Measurements from ENCODE around the gene ANGPTL8. TPM values are rescaled to one million over a fixed set of nuclear protein-coding genes. Genes with fewer than 3 reads are reported as not detected.

The ANGPTL8 gene
- total and polyA plus RNA-seq, 8 donors = 0.38 to 2.2 (median 1.4) TPM; not detected in 4

DNA sequence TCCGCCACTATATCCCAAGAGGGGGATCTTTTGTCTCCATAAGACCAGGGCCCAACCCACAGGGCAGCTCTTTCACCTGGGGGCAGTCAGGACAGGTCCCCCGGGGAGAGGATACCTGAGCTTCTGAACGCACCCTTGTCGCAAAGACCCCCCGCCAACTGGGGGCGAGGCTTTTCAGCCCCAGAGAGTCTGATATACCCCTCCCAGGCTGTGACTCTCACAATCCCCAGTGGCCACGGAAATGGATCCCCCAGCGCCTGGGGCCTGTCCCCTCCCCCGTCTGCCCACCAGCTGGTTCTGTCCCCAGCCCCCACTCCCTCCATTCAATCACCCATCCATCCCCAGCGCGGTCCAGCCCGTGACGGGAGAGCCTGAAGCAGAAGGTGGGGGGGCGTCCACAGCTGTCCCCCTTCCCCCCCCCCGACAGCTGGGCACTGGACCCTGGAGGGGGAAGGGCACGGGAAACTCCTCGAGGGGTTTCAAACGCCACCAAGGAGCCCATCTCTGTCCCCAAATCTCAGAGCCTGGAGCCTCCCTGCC is 22.1 kb downstream of the ANGPTL8 start:
- peak in 3 of 4 donors; percentile 1 to 4 (median 1) for ATAC-seq
- DNase-seq = peak in 2 of 6 donors; percentile 47 to 74
- peaks cover 0 to 12% (median 0%) of the 10 kb centered on the region in 3 donors for H3K4me1 ChIP-seq
- TF ChIP-seq, protein P1, sequence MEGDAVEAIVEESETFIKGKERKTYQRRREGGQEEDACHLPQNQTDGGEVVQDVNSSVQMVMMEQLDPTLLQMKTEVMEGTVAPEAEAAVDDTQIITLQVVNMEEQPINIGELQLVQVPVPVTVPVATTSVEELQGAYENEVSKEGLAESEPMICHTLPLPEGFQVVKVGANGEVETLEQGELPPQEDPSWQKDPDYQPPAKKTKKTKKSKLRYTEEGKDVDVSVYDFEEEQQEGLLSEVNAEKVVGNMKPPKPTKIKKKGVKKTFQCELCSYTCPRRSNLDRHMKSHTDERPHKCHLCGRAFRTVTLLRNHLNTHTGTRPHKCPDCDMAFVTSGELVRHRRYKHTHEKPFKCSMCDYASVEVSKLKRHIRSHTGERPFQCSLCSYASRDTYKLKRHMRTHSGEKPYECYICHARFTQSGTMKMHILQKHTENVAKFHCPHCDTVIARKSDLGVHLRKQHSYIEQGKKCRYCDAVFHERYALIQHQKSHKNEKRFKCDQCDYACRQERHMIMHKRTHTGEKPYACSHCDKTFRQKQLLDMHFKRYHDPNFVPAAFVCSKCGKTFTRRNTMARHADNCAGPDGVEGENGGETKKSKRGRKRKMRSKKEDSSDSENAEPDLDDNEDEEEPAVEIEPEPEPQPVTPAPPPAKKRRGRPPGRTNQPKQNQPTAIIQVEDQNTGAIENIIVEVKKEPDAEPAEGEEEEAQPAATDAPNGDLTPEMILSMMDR (IDR thresholded peaks at IDR 0.05) = no peak
- H3K36me3 ChIP-seq = no peaks in the 10 kb centered on the region
- no peaks in the 10 kb centered on the region for H3K27me3 ChIP-seq
- intact Hi-C loops (cut with DNase I) = no loop called here
- FAIRE-seq = no peak
- peak overlapping the region in 3 of 4 donors; percentile 29 to 57 (median 50) for H3K27ac ChIP-seq
- peak overlapping the region; percentile 63 to 91 (median 84) for H3K4me3 ChIP-seq
- no peaks in the 10 kb centered on the region for H3K9me3 ChIP-seq
- WGBS, 2 donors = 32 to 35% methylated on average over 13 to 18 of the region's 18 CpGs

DNA sequence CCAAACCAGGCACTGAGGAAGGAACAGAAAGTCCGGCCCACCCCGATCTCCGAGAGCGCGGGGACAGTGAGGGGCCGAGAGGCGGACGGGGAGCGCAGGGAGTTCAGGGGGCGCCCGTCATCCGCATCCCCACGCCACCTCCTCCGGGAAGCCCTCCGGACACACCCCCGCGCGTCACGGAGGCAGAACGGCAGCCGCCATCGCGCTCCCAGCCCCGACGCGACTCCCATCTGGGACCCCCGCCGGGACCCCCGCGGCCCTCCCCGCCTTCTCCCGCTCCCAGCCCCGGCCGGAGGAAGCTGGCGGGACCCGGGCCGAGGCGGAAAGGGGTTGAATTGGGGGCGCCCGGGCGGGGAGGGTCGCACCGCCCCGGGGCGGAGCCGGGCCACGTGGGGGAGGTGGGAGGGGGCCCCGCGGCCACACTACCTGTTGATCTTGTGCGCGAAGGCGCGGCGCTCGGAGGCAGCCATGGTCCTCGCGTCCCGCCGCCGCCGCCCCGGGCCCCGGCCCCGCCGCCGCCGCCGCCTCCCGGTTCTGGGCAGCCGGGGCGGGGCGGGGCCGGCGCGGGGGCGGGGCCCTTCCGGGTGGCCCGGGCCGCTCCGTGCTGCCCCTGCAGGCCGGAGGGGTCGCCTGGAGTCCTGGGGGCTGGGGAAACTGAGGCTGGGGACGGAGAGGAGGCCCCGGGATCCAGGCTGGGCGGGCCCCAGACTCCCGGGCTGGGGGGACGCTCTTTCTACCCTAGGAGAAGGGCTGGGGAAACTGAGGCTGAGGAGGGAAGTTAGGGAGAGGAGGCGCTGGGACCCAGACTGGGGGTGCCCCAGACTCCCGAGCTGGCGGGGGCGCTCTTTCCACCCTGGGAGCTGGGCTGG is 22.8 kb downstream of the ANGPTL8 start, which contains the start of gene DOCK6:
TSS of gene DOCK6 (minus strand) at position 554 of the 869 bp plus-strand sequence. CDS start at position 470, 84 bp downstream.
- Histone ChIP-seq H3K4me3 (peak within 1 kb of the TSS; percentile 63 to 91 (median 84)), H3K36me3 (no peaks in the 10 kb centered on the region), H3K9me3 (no peaks in the 10 kb centered on the region), H3K4me1 (peaks cover 0 to 12% (median 0%) of the 10 kb centered on the region in 3 donors), H3K27me3 (no peaks in the 10 kb centered on the region), H3K27ac (peak within 1 kb of the TSS in 3 of 4 donors; percentile 29 to 57 (median 50))
- FAIRE-seq (no peak), ATAC-seq (peak; percentile 53 to 80 (median 64)), DNase-seq (peak in 5 of 6 donors; percentile 33 to 83 (median 69))
- TF ChIP-seq, protein P1 (IDR thresholded peaks at IDR 0.05) = no peak
- intact Hi-C loops (cut with DNase I) = no loop called here
- 1% methylated on average over 40 to 91 of the region's 91 CpGs for WGBS, 2 donors

GRCh38 chr19:11263726-11264125 is 24.3 kb downstream of the ANGPTL8 start:
- intact Hi-C loops (cut with DNase I) = no loop called here
- H3K9me3 ChIP-seq = no peaks in the 10 kb centered on the region
- H3K4me3 ChIP-seq = no peak overlapping the region
- H3K36me3 ChIP-seq = no peaks in the 10 kb centered on the region
- H3K4me1 ChIP-seq = peaks cover 0 to 12% (median 0%) of the 10 kb centered on the region in 3 donors
- TF ChIP-seq, protein P1 (IDR thresholded peaks at IDR 0.05) = no peak
- ATAC-seq (no peak), DNase-seq (no peak), FAIRE-seq (no peak)
- no peak overlapping the region for H3K27ac ChIP-seq
- WGBS, 2 donors = 85 to 99% methylated on average over 6 of the region's 6 CpGs
- no peaks in the 10 kb centered on the region for H3K27me3 ChIP-seq

GRCh38 chr19:11264452-11265176 is 25.2 kb downstream of the ANGPTL8 start:
- FAIRE-seq (no peak), DNase-seq (peak in 2 of 6 donors; percentile 20 to 33), ATAC-seq (peak in 3 of 4 donors; percentile 10 to 47 (median 37))
- peak overlapping the region in 1 of 4 donors; percentile 55 for H3K27ac ChIP-seq
- no peaks in the 10 kb centered on the region for H3K27me3 ChIP-seq
- TF ChIP-seq, protein P1 (IDR thresholded peaks at IDR 0.05) = no peak
- intact Hi-C loops (cut with DNase I) = no loop called here
- 81 to 82% methylated on average over 18 to 19 of the region's 19 CpGs for WGBS, 2 donors
- no peak overlapping the region for H3K4me3 ChIP-seq
- no peaks in the 10 kb centered on the region for H3K36me3 ChIP-seq
- no peaks in the 10 kb centered on the region for H3K9me3 ChIP-seq
- peaks cover 0 to 12% (median 0%) of the 10 kb centered on the region in 3 donors for H3K4me1 ChIP-seq
